Upper lobe of left lung (tissue), 4 donors: ENCODE data around the gene TM4SF5.

Source experiments
- CTCF ChIP-seq, 6 experiments: fragments of 450-650 bp in 4 of 6; fragments of 200-600 bp in 2 of 6; sonication (generic) in 2 of 6; IDR thresholded peaks; one replicate each; pipeline ENCODE4 v1.5.1; 2016 to 2019; ENCODE audit warnings: antibody characterized with exemption in 6 of 6
- EP300 ChIP-seq, 4 donors: sonication (generic); formaldehyde crosslinking; IDR thresholded peaks; one replicate each; pipeline ENCODE4 v1.5.1; 2017; ENCODE audit warnings: antibody characterized with exemption in 4 of 4, control low read depth in 2 of 4
- POLR2AphosphoS5 ChIP-seq, 2 donors: sonication (generic); formaldehyde crosslinking; IDR thresholded peaks; one replicate each; pipeline ENCODE4 v1.5.1; 2017; ENCODE audit warnings: antibody characterized with exemption in 2 of 2

GRCh38 chr17:4768298-4768697, 3.4 kb upstream of the TM4SF5 start:
- TF ChIP-seq EP300 (IDR thresholded peaks at IDR 0.05) = no peak
- TF ChIP-seq CTCF (IDR thresholded peaks at IDR 0.05) = no peak
- TF ChIP-seq POLR2AphosphoS5 (IDR thresholded peaks at IDR 0.05) = no peak
